Kidney tubule cell (primary cell): ENCODE measurements around the gene TENT4B.
A peak's percentile ranks its signal among the peaks of the same experiment; 100 is the strongest.

Experiments
- DNase-seq: peaks from one replicate; pipeline ENCODE4 v3.0.0-alpha.2; 2018; ENCODE audit warnings: low spot score

TENT4B gene

DNA sequence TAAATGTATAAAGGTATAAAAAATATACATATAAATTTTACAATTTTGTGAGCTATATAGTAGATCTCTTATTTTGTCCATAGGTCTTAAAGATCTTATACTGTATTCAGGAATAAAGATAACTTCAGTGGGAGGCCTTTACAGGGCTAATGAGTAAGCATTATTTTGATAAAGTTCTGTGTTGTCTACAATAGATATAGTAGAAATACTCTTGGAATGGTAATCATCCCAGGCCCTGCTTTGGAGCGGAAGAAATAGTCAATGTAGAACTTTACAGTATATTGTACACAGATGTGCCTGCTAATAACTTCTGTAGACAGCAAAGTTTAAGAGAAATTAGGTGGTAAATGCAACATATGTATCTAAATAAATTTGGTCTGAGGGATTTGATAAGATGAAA is 42.6 kb downstream of the TENT4B start:
- no peak for DNase-seq

DNA sequence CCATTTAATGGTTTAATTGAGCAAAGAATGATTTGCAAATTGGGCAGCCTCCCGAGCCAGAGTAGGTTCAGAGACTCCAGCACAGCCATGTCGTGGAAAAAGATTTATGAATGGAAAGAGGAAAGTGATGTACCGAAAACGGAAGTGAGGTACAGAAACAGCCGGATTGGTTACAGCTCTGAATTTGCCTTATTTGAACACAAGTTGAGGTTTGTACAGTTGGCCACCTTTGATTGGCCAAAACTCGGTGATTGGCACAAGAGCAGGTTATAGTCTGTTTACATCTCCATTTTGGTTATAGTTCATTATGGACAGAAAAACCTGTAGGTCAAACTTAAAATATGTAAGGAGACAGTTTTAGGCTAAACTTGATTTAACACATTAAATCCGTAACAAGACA is 44.5 kb downstream of the TENT4B start:
- no peak for DNase-seq

DNA sequence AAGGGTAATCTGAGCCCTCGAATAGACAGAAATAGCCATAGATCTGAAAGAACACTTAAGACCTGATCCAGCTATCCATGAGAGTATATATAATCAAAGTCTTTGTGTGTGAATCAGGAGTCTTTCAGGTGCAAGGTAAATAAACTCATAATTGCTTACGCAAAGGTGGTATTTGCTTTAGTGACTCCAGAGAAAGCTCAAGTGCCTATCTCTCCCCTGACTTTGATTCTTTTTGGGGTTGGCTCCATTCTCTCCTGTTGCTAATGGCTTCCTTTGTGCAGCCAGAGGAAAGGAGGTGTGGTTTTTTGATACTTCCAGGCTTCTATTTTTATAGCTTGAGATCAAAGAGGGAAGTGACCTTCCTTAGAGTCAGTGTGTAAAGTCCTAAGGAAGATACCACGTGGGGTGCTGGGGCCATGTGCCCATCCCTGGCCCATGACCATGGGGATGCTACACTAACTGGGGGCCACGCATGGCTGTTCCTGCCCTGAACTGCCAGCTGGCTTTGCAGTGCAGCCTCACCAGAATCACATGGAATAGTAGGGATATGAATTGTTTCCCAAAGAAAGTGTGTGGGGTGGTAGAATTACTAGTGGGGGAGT is 45.8 kb downstream of the TENT4B start:
- no peak for DNase-seq

DNA sequence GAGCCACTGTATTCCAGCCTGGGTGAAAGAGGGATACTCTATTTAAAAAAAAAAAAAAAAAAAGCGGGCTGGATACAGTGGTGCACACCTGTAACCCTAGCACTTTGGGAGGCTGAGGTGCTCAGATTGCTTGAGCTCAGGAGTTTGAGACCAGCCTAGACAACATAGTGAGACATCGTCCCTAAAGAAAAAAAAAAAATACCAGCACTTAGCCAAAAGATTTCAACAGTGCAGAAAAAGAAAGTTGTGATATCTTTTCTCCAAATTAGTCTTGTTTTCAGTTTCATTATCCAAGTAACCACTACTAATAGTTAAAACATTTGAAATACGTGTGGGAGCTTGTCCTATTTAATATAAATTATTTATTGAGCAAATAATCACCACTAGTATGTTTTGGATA is 48.7 kb downstream of the TENT4B start:
- DNase-seq: no peak

DNA sequence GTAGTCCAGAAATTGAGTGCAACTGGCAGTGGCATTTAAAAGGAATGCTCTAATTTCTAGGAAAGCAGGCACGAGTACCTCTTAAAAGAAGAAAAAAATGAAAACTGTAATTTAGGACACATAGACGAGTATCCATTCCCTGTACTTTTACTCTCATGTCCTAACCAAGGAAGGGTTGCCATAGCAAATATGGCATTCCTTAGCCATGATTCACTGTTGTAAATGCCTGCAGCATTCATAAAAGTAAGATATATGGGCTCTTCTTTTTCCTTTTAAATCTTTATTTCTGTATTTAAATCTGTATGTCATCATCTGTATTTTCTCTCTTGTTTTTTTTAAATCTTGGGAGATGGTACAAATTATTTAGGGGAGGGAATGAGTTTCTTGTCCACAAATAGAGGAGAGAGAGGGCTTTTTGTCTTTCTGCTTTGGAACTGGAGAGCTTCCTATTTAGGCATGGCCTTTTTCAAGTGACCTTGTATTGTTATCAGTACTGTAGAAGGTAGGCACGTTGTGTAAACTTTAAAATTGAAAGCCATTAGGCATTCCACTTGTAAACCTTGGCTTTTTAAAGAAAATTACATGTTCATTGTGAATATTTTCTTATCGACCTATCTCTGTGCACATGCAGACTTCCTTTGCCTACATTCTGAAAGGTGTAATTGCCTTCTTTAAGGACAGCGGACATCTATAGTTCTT is 50.0 kb downstream of the TENT4B start:
- DNase-seq: peak; percentile 90

DNA sequence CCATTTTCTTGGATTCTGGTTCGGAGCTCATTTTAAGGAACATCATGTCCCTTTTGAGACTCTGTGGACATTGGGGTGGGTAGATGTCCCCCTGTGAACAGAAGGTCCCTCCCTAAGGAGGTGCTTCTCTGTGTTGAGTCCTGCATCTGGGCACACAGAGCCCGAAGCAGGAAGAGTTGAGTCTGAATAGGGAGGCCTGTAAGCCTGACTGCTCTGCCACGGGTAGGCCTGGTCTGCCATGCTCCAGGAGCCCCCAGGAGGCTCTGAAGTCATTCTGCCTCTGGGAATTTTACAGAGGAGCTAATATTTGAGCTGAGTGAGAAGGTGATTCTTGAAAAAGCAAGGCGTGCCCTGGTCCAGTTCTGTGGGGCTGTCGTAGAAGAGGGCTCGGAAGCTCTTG is 50.6 kb downstream of the TENT4B start:
- no peak for DNase-seq

DNA sequence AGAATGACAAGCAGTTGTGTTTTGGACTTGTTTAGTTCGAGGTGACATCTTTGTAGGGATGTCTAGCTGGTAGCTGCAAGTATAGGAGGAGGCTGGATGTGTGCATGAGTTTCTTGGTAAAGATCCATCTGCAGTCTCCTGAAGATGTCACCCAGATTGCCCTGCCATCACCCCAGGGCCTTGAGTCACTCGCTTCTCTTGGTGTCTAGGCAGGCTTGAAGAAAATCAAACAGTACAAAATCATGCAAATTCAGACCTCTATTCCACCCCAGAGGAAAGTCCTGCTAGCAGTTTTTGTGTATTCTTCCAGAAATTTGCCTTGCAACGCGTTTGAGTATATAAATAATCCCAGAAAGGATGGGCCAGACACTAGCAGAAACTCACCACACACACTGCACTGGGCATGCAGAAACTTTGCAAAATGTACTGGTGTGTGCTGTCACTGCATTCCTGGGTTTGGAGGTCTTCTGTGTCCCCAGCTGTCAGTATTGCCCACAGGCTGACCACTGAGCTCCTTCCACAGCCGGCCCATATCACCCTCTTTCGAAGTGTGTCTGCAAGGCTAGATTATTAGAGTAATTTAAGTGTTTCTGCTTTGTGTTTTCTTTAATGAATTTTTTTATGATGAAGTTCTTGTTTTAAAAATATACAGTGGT is 51.5 kb downstream of the TENT4B start:
- no peak for DNase-seq

DNA sequence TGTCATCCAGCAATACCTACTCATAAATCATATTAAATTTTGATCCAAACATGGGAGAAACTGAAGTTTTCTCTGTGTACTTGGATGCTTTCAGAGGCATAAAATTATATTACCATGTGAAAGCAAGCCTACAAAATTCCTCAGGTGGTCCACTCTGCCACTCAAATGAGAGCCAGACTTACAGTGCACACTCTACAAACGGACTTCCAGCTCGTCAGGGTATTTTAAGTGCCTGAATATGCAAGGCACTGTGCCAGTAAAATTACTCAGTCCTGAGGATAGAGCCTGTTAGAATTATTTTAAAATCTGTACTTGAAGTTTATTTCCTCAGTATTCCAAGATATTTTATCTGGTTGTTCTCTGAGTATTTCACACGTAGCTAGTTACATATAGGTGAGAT is 54.5 kb downstream of the TENT4B start:
- peak; percentile 39 for DNase-seq

DNA sequence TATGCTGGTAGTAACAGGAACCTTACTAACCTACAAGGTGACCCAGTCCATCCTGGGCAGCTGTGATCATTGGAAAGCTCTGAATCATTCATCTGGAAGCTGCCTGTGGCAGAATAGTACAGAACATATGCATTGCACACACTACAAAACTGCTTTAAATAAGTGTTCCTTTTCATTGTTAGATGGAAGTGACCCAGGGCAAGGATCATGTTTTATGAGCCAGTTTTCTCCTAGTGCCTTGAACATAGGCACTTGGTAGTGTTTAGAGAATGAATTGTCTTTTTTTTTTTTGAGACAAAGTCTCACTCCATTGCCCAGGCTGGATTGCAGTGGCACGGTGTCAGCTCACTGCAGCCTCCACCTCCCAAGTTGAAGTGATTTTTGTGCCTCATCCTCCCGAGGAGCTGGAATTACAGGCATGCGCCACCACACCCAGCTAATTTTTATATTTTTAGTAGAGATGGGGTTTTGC is 55.4 kb downstream of the TENT4B start:
- peak; percentile 71 for DNase-seq

DNA sequence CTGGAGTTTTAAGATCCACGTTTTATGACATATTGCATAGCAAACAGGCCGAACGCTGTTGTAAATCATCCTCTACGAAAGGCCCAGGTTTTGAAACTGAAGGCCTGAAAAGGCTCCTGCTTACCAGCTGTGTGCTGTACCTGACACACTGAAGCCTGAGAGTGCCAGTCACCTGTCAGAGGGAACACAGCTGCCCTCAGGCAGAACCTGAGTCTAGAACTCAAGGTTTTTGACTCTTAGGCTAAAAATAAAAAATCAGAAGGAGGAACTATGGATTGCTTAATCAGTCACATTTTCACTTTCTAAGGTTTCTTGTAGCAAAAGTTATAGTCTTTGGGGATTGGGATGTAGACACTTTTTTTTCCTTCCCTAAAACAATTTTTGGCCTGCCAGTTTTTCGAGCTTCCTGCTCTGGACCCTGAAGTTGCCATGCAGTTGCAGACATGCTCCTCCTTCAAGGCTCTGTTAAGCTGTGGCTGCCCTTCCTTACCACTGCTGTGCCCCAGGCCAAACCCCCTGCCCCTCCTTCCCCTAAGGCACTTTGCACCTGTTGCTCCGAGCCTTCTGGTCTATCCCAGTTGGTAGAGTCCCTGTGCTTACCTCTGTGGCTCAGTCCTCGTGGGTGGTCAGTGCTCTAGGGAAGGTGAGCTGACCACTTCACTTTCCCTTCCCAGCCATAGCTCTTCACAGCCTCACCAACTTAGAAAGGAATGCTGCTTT is 56.6 kb downstream of the TENT4B start:
- peak; percentile 30 for DNase-seq

DNA sequence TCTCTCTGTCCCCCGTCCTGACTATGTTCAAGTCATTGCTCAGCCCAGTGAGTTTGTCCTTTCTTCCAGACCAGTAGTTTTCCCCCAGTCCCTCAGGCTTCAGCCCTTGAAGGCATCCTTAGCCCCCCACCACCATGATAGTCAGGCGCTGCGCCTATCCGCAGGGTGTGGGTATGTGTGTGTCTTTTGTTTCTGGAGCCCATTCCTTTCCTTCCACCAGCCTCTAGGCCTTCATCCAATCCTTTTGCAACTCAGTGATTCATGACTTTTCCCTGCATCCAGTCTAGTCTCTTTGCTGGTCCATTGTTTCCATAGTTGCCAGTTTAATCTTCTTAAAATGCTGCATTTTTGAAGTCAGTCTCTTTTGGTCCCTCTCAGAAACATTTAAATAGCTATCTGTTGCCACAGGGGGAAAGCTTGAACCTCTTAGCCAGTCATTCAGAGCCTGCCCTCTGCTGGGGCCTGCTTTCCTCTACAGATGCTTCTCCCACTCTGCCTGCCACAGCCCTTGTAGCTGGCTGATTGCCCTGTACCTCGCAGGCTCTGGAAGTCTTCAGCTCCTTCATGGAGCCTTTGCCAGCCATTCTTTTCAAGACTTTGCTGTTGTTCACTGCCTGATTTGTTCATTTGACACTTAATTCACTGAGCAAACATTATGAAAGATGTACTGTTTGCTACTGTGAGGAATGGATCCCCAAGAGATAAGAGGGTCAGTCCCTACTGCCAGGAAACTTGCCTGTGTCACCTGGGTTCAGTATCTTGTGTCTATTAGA is 57.3 kb downstream of the TENT4B start:
- DNase-seq: peak; percentile 78

DNA sequence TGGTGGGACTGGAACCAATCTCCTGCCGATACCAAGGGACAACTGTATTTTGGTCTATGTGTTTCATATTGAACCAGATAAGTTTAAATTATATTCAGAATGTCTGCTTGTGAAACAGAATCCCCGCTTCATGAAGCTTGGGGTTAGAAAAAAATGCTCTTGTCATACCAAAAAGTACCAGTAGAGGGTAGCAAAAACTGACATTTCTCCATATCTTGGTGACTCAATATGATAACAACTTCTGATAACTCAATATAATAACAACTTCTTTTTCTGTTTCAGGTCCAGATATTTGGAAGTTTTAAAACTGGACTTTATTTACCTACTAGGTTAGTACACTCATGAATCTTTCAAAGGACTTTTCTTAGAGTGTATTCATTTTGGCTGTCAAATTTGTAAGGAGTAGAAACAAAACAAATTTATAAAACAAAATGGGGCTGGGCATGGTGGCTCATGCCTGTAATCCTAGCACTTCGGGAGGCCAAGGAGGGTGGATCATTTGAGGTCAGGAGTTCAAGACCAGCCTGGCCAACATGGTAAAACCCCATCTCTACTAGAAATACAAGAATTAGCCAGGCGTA is 60.9 kb downstream of the TENT4B start:
- DNase-seq: peak; percentile 63

DNA sequence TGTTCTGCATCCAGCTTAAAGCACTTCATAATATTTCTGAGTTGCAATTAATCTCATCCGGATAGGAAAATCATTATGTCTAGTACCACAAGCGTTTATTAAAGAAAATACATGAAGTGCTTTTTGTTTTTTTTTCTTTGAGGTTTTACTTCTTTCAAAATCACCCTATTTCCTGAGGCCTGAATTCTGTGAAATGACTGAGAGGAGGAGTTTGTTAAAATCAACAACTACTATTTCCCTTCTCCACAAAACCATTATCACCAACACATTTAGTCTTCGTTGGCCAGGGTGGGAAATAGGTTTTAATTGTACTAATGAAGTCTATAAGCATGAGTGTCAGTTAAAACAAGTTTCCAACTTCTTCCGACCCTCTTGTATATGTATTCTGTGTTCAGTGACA is 62.6 kb downstream of the TENT4B start:
- DNase-seq: no peak

DNA sequence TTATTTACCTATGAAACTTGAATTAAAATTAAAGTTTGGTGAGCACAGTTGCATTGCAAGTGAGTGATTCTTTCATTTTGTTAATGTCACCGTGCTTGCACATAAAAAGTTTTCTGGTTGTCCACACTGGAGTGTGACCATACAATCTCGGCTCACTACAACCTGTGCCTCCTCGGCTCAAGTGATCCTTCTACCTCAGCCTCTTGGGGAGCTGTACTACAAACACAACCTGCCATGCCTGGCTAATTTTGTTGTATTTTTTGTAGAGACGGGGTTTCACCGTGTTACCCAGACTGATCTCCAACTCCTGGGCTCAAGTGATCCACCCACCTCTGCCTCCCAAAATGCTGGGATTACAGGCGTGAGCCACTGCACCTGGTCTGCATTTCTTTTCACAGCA is 63.1 kb downstream of the TENT4B start:
- no peak for DNase-seq

DNA sequence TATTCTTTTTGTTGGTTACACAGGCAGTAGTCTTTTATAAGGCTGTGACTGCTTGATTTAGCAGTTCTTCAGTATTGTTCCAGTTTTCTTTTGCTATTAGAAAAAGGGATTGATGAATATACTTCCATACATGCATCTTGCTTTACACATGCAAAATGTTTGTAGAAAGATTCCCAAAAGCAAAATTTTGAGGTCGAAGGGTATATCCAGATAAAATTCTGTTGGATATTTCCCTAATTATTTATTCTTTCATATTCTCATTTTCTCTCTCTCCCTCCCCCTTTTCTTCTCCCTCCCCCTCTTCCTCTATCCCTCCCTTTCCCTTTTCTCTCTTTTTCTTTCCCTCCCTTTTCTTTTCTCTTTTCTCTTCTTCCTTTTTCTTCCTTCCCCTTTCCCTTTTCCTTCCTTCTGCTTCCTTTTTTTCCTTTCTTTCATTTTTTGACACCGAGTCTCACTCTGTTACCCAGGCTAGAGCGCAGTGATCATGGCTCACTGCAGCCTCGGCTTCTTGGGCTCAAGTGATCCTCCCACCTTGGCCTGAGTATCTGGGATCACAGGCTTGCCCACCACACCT is 66.4 kb downstream of the TENT4B start:
- no peak for DNase-seq

DNA sequence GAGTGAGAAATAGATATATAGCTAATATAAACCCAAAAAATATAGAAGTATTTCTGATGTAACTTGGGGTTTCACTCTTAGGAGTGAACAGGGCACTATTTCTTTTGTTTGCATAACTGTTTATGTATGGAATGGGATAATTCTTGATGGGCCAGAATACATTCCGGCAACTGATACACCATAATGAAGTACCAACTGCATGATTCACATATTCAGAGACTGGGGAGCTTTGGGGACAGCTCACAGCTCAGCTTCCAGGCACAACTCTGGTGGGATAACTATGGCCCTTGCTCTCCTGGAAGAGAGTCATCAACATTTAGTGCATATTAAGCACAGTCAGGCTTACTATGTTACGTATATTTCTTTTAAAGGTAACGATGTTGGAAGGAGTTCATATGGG is 71.2 kb downstream of the TENT4B start:
- DNase-seq: no peak

DNA sequence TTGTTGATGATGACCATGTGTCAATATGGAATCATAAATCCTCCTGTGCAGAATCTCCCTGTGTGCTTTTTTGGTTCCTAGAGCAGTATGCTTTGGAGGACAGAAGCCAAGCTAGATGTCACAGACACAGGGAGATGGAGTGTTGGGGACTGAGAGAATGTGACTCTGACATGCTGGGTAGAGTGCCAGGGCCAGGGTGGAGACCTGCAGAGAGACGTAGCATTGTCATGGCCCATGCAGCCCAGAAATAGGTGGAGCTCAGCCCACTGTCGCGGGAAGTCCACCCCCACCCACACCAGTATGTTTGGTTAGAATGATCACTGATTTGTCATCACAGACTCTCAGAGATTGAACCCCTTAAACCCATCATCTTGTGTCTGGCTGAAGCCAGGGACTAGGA is 74.0 kb downstream of the TENT4B start:
- DNase-seq: no peak

DNA sequence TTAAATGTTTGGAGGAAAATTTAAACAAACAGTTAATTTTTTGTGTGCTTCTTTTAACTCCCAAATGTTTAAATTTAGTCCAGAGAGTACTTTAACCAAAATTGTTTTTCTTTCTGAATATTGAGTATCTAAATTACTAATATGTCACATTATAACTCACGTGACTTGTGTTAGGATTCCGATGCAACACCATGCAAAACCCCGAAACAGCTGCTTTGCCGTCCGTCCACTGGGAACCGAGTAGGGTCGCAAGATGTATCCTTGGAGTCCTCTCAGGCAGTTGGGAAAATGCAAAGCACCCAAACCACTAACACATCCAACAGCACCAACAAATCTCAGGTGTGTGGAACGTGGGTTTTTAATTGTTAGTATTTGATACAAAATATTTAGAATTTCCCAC is 74.6 kb downstream of the TENT4B start:
- no peak for DNase-seq

DNA sequence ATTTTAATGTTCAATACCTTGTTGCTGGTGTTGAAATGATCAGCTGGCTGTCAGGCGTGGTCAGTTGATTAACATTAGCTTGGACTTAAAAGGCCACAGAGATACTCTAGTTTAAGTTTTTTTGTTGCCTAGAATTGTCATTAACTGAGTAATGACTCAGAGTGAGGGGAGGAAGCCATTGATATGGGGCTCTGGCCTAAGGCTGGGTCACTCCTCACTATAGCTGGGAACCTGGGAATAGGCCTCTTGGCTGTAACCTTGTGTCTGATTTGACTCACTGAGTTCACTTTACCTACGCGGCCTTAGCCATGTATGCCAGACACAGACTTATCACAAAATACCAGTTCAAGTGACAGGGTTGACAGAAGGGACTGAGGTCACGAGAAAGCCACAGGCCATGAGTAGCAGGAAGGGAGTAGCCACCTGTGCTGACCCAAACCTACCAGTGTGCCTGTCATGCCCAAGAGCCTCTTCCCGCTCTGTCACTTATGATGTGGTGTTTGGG is 75.3 kb downstream of the TENT4B start:
- no peak for DNase-seq

DNA sequence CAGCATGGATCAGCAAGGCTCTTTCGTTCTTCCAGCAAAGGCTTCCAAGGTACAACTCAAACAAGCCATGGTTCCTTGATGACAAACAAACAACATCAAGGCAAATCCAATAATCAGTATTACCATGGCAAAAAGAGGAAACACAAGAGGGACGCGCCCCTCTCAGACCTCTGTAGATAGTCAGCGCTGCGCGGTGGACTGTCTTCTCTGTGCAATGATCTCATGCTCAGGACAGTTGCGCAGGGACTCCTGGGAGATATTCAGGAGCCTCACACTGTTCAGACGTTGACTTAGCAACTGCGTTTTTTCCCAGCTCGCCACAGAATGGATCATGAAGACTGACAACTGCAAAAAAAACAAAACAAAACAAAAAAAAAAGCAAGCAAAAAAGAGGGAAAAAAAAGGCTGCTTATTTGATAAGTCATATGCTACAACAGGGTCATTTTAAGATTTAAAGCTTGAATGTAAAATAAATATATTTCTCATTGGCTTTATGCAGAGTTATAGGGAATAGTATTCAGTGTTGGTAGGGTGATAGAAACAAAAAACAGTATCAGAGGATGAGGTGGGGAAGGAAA is 76.1 kb downstream of the TENT4B start:
- no peak for DNase-seq
